SU-DHL-6 (cell line): ENCODE data around the gene CD274.

Experiments used
- H2AFZ ChIP-seq: fragments of 200-600 bp; sonication (generic); 2 replicates; pipeline ENCODE4 v1.6.1; 2014; ENCODE audit warnings: low read depth, mild to moderate bottlenecking, moderate library complexity, mixed read lengths, antibody characterized with exemption, low read length; ENCODE audit not compliant: severe bottlenecking
- H3F3A ChIP-seq: fragments of 200-600 bp; shearing (Covaris generic); 2 replicates; pipeline ENCODE4 v1.6.0; 2016; ENCODE audit warnings: antibody characterized with exemption, mild to moderate bottlenecking; ENCODE audit not compliant: insufficient read depth
- H3K27ac ChIP-seq: fragments of 200-600 bp; sonication (generic); 2 replicates; pipeline ENCODE4 v1.5.1; 2016; ENCODE audit warnings: low read depth, mild to moderate bottlenecking, low read length, moderate library complexity, mixed read lengths
- H3K27me3 ChIP-seq: fragments of 200-600 bp; sonication (generic), shearing (Covaris generic); 2 replicates; pipeline ENCODE4 v1.6.0; 2014; ENCODE audit warnings: mild to moderate bottlenecking, low read length
- H3K36me3 ChIP-seq: fragments of 200-600 bp; sonication (generic); 2 replicates; pipeline ENCODE4 v1.6.1; 2014; ENCODE audit warnings: mild to moderate bottlenecking, low read length, mixed read lengths
- H3K4me2 ChIP-seq: fragments of 300-600, 200-600 bp; shearing (Covaris generic), sonication (generic); 2 replicates; pipeline ENCODE4 v1.6.0; 2014; ENCODE audit warnings: low read length, low read depth, mild to moderate bottlenecking; ENCODE audit not compliant: poor library complexity, severe bottlenecking
- H3K4me3 ChIP-seq: fragments of 200-600 bp; sonication (generic); 2 replicates; pipeline ENCODE4 v1.5.1; 2014; ENCODE audit warnings: antibody characterized with exemption, low read length, mild to moderate bottlenecking, mixed read lengths; ENCODE audit not compliant: insufficient read depth, poor library complexity, severe bottlenecking
- H3K79me2 ChIP-seq: fragments of 200-600 bp; sonication (generic); 2 replicates; pipeline ENCODE4 v1.6.1; 2014; ENCODE audit warnings: mild to moderate bottlenecking, low read length, moderate library complexity; ENCODE audit not compliant: insufficient read depth
- H3K9ac ChIP-seq: fragments of 200-600 bp; sonication (generic); 2 replicates; pipeline ENCODE4 v1.7.0; 2014; ENCODE audit warnings: mild to moderate bottlenecking, low read length
- H3K9me2 ChIP-seq: fragments of 200-600 bp; sonication (generic); replicated peaks from 2 replicates; pipeline ENCODE4 v1.6.1; 2014; ENCODE audit warnings: low read length; ENCODE audit not compliant: insufficient read depth
- H3K9me3 ChIP-seq: fragments of 200-600 bp; sonication (generic); 2 replicates; pipeline ENCODE4 v1.6.1; 2014; ENCODE audit warnings: low read length, mixed read lengths; ENCODE audit not compliant: insufficient read depth
- H4K20me1 ChIP-seq: fragments of 200-600 bp; sonication (generic); 2 replicates; pipeline ENCODE4 v1.6.1; 2014; ENCODE audit warnings: low read depth, mild to moderate bottlenecking, antibody characterized with exemption, low read length, moderate library complexity, mixed read lengths
- EZH2phosphoT487 ChIP-seq: fragments of 200-600 bp; sonication (generic), shearing (Covaris generic); conservative IDR thresholded peaks from 2 replicates; pipeline ENCODE4 v1.6.1; 2018; ENCODE audit warnings: mild to moderate bottlenecking, antibody characterized with exemption, low read length, moderate library complexity, mixed read lengths
- TF ChIP-seq, protein P1 (sequence below): fragments of 200-600 bp; sonication (generic); IDR thresholded peaks from one replicate; pipeline ENCODE4 v1.5.1; 2017; ENCODE audit warnings: antibody characterized with exemption, mild to moderate bottlenecking, low read length, moderate library complexity; ENCODE audit not compliant: insufficient read depth, poor library complexity, severe bottlenecking

Gene CD274

GRCh38 chr9:5428172-5428571 lies 22.2 kb upstream of the CD274 start:
- Histone ChIP-seq H3K9me3 (no peaks in the 10 kb centered on the region), H3K4me2 (no peak overlapping the region), H3K79me2 (no peaks in the 10 kb centered on the region), H3F3A (0 out of 2 replicates have a peak, but pooled peaks cover 4% of the 10 kb centered on the region), H3K27me3 (no peaks in the 10 kb centered on the region), H3K27ac (no peak overlapping the region), H2AFZ (no peak overlapping the region), H3K4me3 (no peak overlapping the region), H3K36me3 (no peaks in the 10 kb centered on the region; the same call in 1 of the 2 replicates), H3K9ac (no peak overlapping the region), H3K9me2 (no peaks in the 10 kb centered on the region), H4K20me1 (no peaks in the 10 kb centered on the region)
- TF ChIP-seq EZH2phosphoT487, result no peak
- TF ChIP-seq, protein P1, sequence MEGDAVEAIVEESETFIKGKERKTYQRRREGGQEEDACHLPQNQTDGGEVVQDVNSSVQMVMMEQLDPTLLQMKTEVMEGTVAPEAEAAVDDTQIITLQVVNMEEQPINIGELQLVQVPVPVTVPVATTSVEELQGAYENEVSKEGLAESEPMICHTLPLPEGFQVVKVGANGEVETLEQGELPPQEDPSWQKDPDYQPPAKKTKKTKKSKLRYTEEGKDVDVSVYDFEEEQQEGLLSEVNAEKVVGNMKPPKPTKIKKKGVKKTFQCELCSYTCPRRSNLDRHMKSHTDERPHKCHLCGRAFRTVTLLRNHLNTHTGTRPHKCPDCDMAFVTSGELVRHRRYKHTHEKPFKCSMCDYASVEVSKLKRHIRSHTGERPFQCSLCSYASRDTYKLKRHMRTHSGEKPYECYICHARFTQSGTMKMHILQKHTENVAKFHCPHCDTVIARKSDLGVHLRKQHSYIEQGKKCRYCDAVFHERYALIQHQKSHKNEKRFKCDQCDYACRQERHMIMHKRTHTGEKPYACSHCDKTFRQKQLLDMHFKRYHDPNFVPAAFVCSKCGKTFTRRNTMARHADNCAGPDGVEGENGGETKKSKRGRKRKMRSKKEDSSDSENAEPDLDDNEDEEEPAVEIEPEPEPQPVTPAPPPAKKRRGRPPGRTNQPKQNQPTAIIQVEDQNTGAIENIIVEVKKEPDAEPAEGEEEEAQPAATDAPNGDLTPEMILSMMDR, result no peak

- Histone ChIP-seq H3K4me3 (no peak overlapping the region), H3K4me2 (no peak overlapping the region), H2AFZ (no peak overlapping the region), H3K79me2 (no peaks in the 10 kb centered on the region), H3K9me3 (no peaks in the 10 kb centered on the region), H3K9ac (no peak overlapping the region), H3K36me3 (no peaks in the 10 kb centered on the region; the same call in 1 of the 2 replicates), H3K27me3 (no peaks in the 10 kb centered on the region), H4K20me1 (no peaks in the 10 kb centered on the region), H3F3A (0 out of 2 replicates have a peak, but pooled peaks cover 4% of the 10 kb centered on the region), H3K27ac (no peak overlapping the region), H3K9me2 (no peaks in the 10 kb centered on the region)
- TF ChIP-seq, protein P1, result no peak
- TF ChIP-seq EZH2phosphoT487, result no peak
Observed at GRCh38 chr9:5428794-5429528, 21.4 kb upstream of the CD274 start.

- Histone ChIP-seq H3K9ac (no peak overlapping the region), H3K4me3 (no peak overlapping the region), H3K36me3 (no peaks in the 10 kb centered on the region; the same call in 1 of the 2 replicates), H4K20me1 (no peaks in the 10 kb centered on the region), H3K9me2 (no peaks in the 10 kb centered on the region), H3K9me3 (no peaks in the 10 kb centered on the region), H3K27ac (no peak overlapping the region), H3K4me2 (no peak overlapping the region), H3K27me3 (no peaks in the 10 kb centered on the region), H3F3A (0 out of 2 replicates have a peak, but pooled peaks cover 2% of the 10 kb centered on the region), H3K79me2 (no peaks in the 10 kb centered on the region), H2AFZ (no peak overlapping the region)
- TF ChIP-seq, protein P1, result no peak
- no peak for TF ChIP-seq EZH2phosphoT487
Observed at GRCh38 chr9:5429873-5430564, 20.3 kb upstream of the CD274 start.
